VCaP (cell line): ENCODE data around the gene MTMR2.

Experiments used
- H3K27ac ChIP-seq: fragments of 450-650 bp; 2 replicates; pipeline ENCODE4 v1.5.1; 2017
- TF ChIP-seq, protein P1 (sequence below): fragments of 450-650 bp; conservative IDR thresholded peaks from 2 replicates; pipeline ENCODE4 v1.5.1; 2017; ENCODE audit warnings: mild to moderate bottlenecking, moderate library complexity

Gene MTMR2

DNA sequence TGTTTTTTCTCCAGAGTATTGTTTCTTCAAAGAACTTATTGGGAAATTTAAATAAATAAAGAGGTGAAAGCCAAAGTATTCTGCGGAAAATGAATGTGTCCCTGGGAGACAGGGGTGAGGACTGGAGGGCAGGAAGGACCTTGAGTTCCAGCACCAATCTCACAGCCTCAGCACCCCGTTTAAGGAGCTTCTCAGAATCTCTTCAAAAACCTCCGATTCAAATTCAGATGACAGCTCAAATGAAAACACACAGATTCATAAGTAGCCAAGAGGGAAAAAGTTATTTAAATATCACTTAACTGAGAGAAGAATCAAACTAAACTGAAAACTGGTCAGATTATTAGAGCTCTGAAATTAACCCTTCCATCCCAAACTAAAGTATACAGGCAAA is 12.5 kb downstream of the MTMR2 start:
- H3K27ac ChIP-seq = no peak overlapping the region
- TF ChIP-seq, protein P1, sequence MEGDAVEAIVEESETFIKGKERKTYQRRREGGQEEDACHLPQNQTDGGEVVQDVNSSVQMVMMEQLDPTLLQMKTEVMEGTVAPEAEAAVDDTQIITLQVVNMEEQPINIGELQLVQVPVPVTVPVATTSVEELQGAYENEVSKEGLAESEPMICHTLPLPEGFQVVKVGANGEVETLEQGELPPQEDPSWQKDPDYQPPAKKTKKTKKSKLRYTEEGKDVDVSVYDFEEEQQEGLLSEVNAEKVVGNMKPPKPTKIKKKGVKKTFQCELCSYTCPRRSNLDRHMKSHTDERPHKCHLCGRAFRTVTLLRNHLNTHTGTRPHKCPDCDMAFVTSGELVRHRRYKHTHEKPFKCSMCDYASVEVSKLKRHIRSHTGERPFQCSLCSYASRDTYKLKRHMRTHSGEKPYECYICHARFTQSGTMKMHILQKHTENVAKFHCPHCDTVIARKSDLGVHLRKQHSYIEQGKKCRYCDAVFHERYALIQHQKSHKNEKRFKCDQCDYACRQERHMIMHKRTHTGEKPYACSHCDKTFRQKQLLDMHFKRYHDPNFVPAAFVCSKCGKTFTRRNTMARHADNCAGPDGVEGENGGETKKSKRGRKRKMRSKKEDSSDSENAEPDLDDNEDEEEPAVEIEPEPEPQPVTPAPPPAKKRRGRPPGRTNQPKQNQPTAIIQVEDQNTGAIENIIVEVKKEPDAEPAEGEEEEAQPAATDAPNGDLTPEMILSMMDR = no peak

DNA sequence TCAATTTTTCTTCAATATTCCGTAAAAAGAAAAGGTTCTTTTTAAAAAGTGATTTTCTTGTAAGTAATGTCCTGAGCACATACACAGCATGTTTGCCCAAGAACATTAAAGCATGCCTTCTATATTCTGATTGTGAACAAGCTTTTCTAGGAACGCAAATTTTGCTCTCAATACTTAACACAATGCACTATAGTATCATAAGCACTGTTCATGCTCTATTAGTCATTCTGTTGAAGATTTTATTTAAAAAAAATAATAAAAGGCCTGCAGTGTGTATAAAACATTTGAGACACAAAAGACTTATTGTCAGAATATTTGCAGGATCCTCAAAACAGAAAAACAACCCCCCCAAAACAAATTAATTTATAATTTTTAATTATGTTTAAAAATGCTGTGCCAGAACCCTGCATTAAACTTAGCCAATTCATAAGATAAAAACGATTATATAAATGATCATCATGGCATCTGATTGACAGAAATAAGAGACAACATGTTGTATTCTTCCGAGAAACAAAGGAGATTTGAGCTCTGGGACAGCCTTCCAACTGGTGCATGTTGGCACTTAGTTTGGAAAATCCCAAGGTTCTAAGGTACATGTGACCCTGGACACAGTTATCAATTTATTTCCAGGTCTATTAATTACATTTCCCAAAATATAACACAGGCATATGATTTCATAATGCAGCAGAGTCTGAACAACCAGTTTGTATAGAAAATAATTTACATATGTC is 13.1 kb downstream of the MTMR2 start:
- TF ChIP-seq, protein P1 = no peak
- no peak overlapping the region for H3K27ac ChIP-seq

DNA sequence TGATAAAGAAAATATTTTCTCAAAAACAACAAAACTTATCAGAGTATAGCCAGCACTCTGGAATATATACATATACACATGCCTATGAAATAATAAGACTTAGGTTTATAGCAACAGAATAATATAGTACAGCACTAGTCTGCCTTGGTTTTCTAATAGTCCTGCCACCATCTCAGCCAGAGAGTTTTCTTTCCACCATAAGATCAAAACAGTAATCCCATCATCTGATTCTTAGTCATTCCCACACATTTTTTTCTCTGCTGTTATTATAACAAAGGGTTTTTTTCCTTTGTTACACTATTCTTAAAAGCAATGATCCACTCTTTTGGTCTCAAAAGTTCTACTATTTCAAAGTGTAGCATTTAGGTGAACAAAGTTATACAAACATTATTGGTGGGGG is 15.1 kb downstream of the MTMR2 start:
- TF ChIP-seq, protein P1 = no peak
- no peak overlapping the region for H3K27ac ChIP-seq

DNA sequence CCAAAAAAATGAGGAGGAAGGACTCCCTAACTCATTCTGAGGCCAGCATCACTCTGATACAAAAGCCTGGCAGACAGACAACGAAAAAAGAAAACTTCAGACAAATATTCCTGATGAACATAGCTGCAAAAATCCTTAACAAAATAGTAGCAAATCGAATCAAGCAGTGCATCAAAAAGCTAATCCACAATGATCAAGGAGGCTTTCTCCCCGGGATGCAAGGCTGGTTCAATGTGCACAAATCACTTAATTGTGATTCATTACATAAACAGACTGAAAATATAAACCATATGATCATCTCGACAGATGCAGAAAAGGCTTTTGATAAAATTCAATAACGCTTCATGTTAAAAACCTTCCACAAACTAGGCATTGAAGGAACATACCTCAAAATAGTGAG is 16.4 kb downstream of the MTMR2 start:
- H3K27ac ChIP-seq = no peak overlapping the region
- TF ChIP-seq, protein P1 = no peak

DNA sequence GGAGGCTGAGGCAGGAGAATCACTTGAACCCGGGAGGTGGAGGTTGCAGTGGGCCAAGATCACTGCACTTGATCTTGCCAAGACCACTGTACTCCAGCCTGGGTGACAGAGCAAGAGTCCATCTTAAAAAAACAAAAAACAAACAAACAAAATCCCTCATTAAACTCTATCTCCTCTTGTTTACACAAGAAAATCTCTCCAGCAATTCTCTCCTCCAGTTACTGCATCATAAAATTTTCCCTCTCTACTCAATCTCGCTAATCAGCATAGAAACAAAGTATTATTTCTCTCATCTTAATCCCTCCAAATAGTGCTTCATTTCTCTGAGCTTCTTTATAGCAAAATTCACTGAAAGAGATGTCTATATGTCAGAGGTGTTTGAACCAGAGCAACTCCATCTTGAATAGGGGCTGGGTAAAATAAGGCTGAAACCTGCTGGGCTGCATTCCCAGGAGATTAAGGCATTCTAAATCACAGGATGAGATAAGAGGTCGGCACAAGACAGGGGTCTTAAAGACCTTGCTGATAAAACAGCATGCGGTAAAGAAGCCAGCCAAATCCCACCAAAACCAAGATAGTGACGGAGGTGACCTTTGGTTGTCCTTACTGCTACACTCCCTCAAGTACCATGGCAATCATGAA is 19.8 kb downstream of the MTMR2 start:
- TF ChIP-seq, protein P1 = no peak
- H3K27ac ChIP-seq = no peak overlapping the region

DNA sequence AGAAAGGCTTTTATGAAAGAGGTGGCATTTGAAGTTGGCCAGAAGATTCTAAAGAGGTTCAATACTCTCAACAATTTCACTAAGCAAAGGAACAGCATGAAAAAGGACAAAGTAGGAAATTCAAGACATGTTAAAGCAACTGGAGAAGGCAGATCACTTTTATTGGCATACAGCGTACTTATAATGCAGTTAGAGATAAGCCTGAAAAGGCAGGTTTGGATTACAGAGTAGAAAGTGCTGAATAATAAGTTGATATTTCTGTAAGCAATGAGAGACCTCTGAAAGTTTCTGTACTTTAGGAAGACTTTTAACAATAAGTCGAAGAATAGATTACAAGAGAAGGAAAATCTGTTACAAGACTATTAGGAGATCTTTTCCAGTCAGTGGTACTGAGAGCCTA is 25.1 kb downstream of the MTMR2 start:
- TF ChIP-seq, protein P1 = no peak
- peak overlapping the region; percentile 44 for H3K27ac ChIP-seq

DNA sequence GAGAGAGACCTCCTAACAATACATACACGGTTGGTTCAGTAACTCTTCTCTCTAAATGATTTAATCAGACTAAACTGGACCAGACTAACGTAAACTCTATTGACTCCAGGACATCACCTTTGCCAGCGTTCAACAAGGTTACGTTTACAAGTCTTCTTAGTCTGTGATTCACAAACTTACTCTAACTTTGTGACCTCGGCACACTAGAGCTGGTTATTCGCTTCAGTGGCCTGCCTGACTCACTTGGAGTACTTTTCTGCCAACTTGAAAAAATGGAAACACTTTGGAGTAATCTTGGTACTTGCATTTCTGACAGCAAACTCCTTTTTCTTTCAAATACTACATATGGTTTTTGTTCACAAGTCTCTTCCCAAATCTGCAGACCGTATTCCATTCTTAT is 26.2 kb downstream of the MTMR2 start:
- H3K27ac ChIP-seq = no peak overlapping the region
- TF ChIP-seq, protein P1 = no peak
